ENCODE results near the gene JAKMIP1.

JAKMIP1 gene

DNA sequence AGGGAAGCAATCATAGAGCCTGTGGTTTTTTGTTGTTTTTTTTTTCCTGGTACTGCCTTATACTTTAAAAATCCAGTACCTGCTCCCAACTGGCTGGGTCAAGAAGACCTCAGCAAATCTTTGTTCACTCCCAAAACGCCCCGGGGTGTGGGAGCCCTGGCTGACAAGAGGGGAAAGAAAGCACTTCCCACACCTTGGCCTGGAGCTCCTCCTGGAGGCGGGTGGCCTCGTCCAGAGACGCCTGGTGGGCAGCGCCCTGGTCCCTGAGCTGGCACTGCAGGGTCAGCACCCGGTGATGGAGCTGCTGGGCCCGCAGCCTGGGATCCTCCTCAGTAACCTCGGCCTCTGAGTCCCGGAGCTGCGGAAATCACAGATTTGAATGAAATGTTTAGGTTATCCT lies 220.4 kb downstream of the JAKMIP1 start:
- DNase-seq: peak; percentile 33

DNA sequence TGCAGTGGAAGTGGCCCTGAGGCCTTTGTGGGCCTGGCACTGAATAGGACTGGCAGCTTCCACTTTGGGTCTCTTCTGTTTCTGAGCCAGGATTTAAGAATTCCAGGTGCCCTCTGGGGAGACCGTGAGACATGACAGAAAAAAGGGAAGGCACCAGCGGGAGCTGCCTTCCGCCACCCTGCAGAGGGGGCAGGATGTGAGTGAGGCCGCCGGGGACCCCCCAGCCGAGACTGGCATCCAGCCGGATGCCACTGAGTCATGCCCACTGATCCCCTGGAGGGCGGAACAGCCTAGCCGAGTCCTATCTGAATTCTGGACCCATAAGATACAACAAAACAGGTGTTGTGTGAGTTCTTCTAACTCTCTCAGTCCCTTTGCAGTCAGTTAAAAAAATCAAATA lies 223.4 kb downstream of the JAKMIP1 start:
- no peak for DNase-seq

DNA sequence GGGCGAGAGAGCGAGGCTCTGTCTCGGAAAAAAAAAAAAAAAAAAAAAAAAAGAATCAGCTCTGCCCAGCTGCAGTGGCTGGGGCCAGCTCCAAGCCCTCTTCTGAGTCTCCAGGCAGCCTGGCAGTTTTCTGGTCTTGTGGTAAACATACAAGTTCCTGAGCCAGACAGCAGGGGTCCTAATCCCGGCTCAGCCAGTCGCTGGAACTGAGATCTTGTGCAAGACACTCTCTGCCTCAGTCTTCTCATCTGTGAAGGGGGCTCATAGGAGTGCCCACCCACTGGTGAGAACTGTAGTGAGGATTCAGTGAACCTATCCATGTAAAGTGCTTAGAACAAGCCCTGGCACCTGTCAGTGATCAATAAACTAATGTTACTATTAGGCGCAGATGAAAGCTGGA lies 223.9 kb downstream of the JAKMIP1 start:
- DNase-seq: no peak
